HG02981 (cell line): Measurements from ENCODE around the gene PHEX.
A peak's percentile ranks its signal among the peaks of the same experiment; 100 is the strongest.

Source experiments
- ATAC-seq: cut with Tn5 transposase; IDR thresholded peaks from one replicate; pipeline ENCODE4 v1.9.1; 2021; ENCODE audit warnings: mild to moderate bottlenecking, moderate library complexity; ENCODE audit not compliant: unreplicated experiment

The PHEX gene

DNA sequence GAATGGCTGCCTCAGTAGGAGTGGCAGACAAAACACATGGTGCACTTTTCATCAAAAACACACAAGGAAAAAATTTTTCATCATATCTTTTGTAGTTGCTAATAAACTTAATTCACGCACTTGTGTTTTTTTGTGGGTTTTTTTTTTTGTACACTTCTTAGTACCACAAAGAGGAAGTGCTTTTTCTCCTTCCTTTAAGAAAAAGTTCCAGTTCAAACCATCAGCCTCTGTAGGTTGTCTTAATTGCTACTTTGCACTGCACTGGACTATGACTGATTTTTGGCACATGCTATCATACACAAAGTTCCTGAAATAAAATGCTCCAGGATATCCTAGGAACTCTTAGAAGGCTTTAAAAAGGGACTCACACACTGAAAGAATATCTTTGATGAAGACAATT lies at the start of gene PHEX:
Gene PHEX (plus strand): TSS at position 242 of the 400 bp plus-strand sequence. CDS start 681 bp downstream, outside the sequence.
- ATAC-seq = no peak

- peak; percentile 72 for ATAC-seq
These were observed 46.8 kb upstream of the PHEX start for GRCh38 chrX:21985332-21985777.

- ATAC-seq = no peak
These were observed 45.5 kb upstream of the PHEX start for GRCh38 chrX:21986596-21986995.

GRCh38 chrX:21989384-21989783 lies 42.7 kb upstream of the PHEX start:
- ATAC-seq = peak; percentile 47

DNA sequence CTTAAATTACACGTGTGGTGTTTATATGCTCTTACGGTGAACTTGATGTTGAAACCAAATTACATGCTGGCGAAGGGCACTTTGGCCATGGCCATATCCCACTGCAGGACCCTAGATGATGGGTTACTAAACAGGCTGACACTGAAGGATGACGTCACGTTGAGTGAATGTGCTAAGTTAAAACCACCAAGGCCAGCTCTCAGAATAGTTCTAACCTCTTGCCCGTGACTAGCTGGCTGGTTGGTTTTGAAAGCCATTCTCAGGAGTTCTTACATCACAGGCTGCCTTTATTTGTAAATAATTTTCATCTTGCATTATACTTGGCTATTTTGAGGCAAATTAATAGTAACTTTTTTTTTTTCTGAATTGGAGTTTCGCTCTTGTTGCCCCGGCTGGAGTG lies 41.3 kb upstream of the PHEX start:
- no peak for ATAC-seq

DNA sequence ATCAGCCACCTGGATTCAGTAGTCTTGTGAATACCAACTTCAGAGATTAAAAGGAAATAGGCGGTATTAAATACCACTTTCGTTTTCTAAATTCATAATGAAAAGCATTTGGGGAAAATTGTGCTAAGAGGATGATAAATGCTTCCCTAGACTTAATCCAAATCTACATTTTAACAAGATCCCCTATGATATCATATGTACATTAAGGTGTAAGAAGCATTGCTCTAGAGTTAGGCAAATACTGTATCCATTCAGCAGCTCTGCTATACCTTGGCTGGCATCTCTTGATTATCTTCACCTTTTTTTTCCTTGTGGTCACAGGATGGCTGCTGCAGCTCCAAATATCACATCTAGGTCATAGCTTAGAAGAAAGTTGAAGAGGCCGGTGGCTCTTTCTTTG lies 40.6 kb upstream of the PHEX start:
- no peak for ATAC-seq

DNA sequence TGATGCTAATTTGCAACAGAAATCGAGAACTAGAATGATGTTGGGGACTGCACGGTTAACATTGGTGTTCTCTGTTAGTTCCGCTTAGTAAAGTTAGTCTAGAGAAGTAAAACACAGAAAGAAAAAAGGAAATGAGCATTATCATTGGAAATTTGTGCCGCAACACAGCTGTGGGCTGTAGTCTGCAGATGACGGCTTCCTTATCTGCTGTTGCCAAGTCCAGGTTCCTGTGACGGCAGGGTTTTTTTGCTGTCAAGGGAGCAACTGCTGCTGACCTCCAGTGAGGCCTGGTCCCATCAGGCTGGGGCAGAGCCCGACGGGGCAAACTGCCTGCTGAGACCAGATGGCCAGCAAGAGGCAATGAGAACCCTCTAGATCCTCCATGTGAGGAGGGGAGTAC lies 38.9 kb upstream of the PHEX start:
- ATAC-seq = peak; percentile 84

GRCh38 chrX:21996872-21997455 lies 35.2 kb upstream of the PHEX start:
- no peak for ATAC-seq

DNA sequence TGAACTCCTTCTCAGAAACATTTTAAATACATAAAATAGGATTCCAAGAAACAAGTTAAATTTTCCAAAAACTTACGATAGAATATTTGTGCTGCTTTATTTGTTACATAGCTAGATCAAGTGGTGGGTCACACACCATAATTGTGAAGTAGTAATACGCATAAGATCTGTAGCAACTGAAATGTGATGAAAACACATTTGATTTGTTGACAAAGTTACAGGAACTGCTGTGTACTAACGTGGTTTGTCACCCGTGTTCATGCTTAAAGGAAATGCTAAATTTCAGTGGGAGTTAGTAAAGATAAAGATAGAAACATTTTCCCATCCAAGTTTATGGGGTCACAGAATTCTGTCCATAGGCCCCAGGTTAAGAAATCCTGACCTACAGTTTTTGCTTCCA lies 34.1 kb upstream of the PHEX start:
- ATAC-seq = no peak

DNA sequence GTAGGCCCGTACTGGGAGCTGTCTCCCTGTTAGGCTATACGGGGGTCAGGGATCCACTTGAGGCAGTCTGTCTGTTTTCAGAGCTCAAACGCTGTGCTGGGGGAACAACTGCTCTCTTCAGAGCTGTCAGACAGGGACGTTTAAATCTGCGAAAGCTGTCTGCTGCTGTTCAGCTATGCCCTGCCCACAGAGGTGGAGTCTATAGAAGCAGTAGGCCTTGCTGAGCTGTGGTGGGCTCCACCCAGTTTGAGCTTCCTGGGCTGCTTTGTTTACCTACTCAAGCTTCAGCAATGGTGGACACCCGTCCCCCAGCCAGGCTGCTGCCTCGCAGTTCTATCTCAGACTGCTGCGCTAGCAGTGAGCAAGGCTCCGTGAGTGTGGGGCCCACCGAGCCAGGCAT lies 27.3 kb upstream of the PHEX start:
- ATAC-seq = no peak

GRCh38 chrX:22012051-22012450 lies 20.1 kb upstream of the PHEX start:
- ATAC-seq = no peak

GRCh38 chrX:22012931-22013330 lies 19.2 kb upstream of the PHEX start:
- no peak for ATAC-seq

GRCh38 chrX:22015139-22015750 lies 16.9 kb upstream of the PHEX start:
- no peak for ATAC-seq

GRCh38 chrX:22021751-22022324 lies 10.3 kb upstream of the PHEX start:
- no peak for ATAC-seq

DNA sequence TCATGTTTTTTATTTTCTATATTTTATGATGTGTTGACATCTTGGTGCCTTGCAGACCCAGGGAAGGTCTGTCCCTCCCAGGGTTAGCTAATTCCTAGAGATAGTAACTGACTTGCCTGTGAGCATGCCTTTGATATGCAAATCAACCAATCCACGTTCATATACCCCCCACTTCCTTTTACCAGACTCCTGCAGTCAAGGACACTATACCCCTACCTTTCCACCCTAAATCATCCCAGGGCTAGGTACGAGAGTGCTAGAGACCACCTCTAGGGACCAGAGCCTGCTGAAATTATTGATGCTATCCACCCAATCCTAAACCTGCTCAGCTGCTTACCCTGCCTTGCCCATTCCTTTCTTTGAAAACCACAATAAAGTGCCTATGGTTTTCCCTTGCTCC lies 7.5 kb upstream of the PHEX start:
- ATAC-seq = no peak

GRCh38 chrX:22025751-22026150 lies 6.4 kb upstream of the PHEX start:
- no peak for ATAC-seq

DNA sequence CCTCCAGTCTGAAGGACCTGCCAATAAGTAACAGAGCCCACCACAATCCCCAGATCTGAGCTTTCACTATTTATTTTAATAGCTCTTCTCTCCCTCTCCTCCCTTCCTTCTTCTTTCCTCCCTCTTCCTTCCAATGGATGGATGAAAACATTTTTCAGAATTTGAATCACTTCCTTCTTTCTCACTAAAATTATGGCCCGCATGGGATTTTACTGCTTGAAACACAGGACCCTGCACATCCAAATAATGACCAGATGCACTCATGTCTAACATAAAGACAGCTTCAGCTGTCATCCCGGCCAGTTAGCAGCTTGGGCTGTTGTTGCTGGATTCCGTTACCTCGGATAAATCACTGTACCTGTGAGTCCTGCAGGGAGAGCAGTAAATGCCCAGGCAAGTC lies 5.4 kb upstream of the PHEX start:
- no peak for ATAC-seq

DNA sequence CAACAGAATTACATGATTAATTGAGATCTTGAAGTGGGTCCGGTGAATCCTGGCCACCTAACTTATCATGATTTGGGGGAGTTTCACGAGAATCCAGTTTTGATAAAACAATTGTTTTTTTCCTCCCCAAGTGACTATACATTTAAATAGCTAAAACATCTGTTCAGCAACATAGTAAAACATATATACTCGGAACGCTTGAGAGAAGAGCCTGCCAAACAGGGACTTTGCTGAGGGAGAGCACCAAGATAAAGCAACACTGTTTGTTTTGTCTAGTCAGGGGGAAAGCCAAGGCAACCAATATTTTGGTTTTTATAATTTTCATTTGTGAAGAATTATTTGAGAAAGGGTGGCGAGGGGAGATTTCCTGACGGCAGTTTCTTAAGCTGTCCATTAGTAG lies 381 bp downstream of the PHEX start:
- no peak for ATAC-seq

DNA sequence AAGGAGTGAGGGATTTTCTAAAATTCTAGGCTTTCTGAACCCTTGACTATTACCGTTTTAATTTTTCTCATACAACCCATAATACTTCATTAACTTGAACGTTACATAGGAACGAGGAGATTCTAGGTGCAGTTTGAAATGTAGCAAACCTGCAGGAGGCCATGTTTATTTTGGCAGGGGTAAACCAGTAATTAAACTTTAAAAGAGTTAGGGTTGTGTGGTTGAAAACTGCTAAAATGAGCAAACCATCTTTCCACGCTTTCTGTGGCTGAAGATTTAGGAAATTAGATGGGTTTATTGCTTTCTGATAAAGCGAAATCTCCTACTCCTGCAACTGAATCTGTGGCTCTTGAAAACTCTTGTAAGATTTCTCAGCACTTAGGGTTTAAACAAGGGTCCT lies 1.7 kb downstream of the PHEX start:
- no peak for ATAC-seq

- ATAC-seq = no peak
These were observed 3.1 kb downstream of the PHEX start for GRCh38 chrX:22035236-22035635.

DNA sequence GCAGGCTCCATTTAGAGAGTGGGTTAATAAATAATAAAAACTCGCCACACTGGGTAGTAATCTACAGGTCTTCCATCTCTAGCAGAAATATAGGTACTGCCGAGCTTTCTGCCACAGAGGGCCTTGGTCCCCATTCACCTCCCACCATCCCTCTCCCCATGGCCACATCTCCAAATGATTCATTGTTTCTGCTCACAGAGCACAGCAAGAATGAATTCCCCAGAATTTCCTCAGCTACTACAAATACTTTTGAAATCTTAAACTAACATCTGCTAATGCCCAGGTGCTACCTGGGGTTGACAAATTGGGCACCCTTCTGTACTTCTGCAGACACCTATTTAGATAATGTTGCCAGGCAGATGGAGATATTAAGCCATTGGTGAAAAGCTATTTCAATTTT lies 5.1 kb downstream of the PHEX start:
- no peak for ATAC-seq

DNA sequence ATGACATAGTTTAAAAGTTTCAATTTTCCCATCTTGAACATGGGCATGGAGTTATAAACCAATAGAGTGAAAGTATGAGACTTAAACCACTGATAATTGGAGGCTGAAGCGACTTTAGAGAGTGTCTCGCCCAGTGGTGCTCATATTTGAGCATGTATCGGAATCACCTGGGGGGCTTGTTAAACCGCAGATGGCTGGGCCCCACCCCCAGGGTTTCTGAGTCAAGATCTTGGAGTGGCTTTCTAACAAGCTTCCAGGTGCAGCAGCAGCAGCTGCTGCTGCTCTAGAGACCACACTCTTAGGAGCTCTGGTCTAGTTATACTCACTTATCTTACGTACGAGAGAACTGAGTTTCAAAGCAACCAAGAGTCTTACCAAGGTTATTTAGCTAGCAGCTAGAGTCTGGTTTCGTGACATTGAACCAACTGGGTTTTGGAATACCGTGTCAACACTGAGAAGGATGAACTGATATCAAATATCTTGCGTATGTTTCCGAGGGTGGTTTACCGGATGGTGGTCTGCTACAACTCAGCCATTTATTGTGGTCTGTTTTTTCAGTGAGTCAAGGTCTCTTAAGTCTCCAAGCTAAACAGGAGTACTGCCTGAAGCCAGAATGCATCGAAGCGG lies 5.9 kb downstream of the PHEX start:
- ATAC-seq = no peak
